ENCODE results near the gene SRR.

SRR gene

GRCh38 chr17:2346475-2346874 is 42.7 kb downstream of the SRR start:
- no peak for DNase-seq (ENCODE audit: low read depth)

GRCh38 chr17:2347805-2348685 is 44.3 kb downstream of the SRR start:
- no peak for DNase-seq (ENCODE audit: low read depth)

- DNase-seq (ENCODE audit: low read depth), result no peak
Observed at GRCh38 chr17:2351269-2351668, 47.5 kb downstream of the SRR start.

GRCh38 chr17:2354311-2354710 is 50.6 kb downstream of the SRR start:
- no peak for DNase-seq (ENCODE audit: low read depth)

- no peak for DNase-seq (ENCODE audit: low read depth)
Observed at GRCh38 chr17:2357237-2357636, 53.5 kb downstream of the SRR start.

- no peak for DNase-seq (ENCODE audit: low read depth)
Observed at GRCh38 chr17:2357931-2358434, 54.2 kb downstream of the SRR start.

- DNase-seq (ENCODE audit: low read depth), result no peak
Observed at GRCh38 chr17:2361010-2361760, 57.4 kb downstream of the SRR start.

GRCh38 chr17:2362016-2362415 is 58.3 kb downstream of the SRR start:
- DNase-seq (ENCODE audit: low read depth), result no peak

GRCh38 chr17:2362416-2362815 is 58.7 kb downstream of the SRR start:
- no peak for DNase-seq (ENCODE audit: low read depth)

- DNase-seq (ENCODE audit: low read depth), result no peak
Observed at GRCh38 chr17:2362881-2363280, 59.1 kb downstream of the SRR start.

GRCh38 chr17:2363318-2363717 is 59.6 kb downstream of the SRR start:
- no peak for DNase-seq (ENCODE audit: low read depth)

GRCh38 chr17:2363851-2364762 is 60.4 kb downstream of the SRR start:
- no peak for DNase-seq (ENCODE audit: low read depth)

GRCh38 chr17:2364763-2365116 is 61.0 kb downstream of the SRR start:
- no peak for DNase-seq (ENCODE audit: low read depth)

GRCh38 chr17:2365132-2365531 is 61.4 kb downstream of the SRR start:
- DNase-seq (ENCODE audit: low read depth), result no peak

- DNase-seq (ENCODE audit: low read depth), result no peak
Observed at GRCh38 chr17:2366747-2367494, 63.2 kb downstream of the SRR start.

GRCh38 chr17:2368359-2368758 is 64.6 kb downstream of the SRR start:
- DNase-seq (ENCODE audit: low read depth), result no peak

GRCh38 chr17:2369039-2369438 is 65.3 kb downstream of the SRR start:
- no peak for DNase-seq (ENCODE audit: low read depth)

- no peak for DNase-seq (ENCODE audit: low read depth)
Observed at GRCh38 chr17:2369551-2370210, 65.9 kb downstream of the SRR start.

- no peak for DNase-seq (ENCODE audit: low read depth)
Observed at GRCh38 chr17:2370211-2370589, 66.5 kb downstream of the SRR start.

- DNase-seq (ENCODE audit: low read depth), result no peak
Observed at GRCh38 chr17:2371183-2372130, 67.7 kb downstream of the SRR start.

All from T-helper 22 cell (primary cell).